GM19025 (cell line): Measurements from ENCODE around the gene FBXW11.
"Not testable (repeated sequence)": the region's sequence is repeated elsewhere in the genome, so short reads cannot be mapped to it uniquely, and the experiment has no call there.

Experiments
- ATAC-seq: cut with Tn5 transposase; IDR thresholded peaks from one replicate; pipeline ENCODE4 v1.9.1; 2021; ENCODE audit warnings: mild to moderate bottlenecking, low read depth, moderate library complexity; ENCODE audit not compliant: unreplicated experiment

Gene FBXW11

DNA sequence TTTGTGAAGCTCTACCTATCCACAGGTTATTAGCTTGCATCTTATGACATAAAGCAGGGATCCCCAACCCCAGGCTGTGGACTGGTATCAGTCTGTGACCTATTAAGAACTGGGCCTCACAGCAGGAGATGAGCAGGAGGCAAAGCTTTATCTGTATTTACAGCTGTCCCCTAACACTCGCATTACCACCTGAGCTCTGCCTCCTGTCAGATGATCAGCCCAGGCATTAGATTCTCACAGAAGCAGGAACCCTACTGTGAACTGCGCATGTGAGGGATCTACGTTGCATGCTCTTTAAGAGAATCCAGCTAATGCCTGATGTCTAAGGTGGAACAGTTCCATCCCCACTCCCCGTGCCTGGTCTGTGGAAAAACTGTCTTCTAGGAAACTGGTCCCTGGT is 19.7 kb downstream of the FBXW11 start:
- ATAC-seq = no peak

DNA sequence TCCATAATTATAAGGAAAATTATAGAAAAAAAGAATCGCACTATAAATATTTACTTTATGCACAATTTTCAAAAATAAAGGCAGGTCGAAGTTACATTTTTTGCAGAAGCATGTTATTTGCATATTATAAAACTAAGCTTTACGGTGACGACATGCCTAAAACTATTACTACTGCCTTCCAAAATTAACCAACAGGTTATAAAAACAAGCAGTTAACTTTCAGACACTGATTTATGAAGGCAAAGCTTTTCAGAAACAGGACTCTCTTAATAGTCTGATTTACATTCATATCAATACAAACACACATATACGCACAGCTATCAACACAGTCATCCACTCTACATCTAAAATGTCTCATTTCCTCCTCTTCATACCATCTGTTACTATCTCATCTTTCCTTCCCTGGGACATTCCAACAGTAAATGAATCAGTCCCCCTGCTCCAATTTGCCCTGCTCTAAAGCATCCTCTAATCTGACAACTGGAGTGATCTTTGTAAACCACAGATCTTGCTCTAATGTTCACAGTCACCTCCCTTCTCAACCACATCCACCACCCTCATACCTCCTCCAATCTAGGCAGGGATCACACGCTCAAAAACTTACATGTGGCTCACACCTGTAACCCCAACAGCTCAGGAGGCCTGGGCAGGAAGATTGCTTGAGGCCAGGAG is 21.6 kb downstream of the FBXW11 start:
- ATAC-seq = no peak

DNA sequence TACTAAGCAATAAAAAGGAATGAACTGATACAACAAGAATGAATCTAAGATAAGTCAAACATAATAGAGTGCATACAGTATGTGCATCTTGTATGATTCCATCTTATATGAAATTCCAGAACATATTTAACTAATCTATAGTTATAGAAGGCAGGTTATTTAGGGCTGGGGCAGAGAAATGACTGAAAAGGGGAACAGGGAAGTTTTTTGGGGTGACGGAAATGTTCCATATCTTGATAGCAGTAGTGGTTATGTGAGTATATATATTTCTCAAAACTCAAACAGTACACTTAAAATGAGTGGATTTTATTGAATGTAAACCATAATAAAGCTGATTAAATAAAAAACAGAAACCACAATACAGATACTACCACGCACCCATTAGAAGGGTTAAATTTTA is 24.6 kb downstream of the FBXW11 start:
- ATAC-seq = no peak

DNA sequence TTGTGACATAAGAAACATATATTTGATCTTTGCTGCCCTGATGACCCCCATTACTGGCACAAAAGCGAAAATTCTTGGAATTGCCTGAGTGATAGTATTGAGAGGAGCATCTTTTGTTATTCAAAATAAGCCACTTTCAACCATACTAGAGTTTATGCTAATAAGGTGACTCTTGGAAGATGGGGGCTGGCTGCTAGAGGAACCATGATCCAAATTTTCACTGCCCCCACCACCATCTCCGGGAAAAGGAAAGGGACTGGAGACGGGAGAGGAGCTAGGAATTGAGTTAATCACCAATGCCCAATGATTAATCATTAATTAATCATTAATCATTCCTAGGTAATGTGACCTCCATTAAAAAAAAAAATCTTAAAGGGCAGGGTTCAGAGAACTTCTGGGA is 25.6 kb downstream of the FBXW11 start:
- no peak for ATAC-seq

DNA sequence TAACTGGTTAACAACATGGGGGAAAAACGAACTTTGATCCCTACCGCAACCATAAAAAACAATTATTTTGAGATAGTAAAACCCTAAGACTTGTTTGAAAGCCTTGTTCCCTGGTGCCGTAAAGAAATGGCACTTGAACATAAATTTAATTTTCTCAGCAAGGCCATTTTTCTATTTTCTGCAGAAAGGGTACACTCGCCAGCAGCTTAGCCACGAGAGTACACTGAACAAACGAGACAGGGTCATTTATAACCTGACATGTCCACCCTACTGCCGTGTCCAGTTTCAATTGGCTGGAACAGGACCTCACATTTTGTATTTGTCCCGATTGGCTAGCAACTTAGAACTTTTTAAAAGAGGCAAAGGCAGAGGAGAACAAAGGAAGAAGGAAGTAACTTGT is 26.8 kb downstream of the FBXW11 start:
- no peak for ATAC-seq

DNA sequence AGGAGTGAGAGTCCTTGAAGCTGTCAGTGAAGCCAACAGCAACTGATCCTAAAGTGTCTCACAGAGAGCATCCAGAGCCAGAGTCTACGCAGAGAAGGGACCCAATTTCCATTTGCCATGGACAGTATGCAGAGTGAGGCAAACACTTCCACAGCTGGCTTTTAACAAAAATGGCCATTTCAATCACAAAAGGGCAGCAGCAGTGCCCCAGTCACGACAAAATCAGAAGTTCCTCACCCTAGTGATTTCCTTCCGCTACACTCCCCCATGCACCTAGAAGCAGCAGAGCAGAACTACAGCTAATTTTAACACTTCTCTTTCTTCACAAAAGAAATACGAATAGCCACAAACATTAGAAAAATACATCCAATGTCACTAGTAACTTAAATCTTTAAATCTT is 27.9 kb downstream of the FBXW11 start:
- no peak for ATAC-seq

DNA sequence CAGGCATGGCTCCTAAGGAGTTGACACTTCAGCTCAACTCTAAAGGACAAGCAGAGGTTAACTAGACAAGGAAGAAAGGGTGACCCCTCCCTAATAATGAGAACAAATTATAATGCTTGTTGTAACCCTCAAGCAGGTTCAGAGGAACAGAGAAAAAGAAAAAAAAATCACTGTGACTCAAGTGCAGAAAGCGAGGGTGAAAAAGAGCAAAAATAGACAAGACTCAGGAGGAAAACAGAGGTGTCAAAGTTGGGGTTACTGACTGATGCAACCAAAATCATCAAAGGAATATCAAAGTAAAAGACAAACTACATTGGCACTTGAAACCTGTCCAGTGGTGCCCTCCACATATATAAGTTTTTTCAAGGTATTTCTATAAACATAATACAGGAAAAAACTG is 28.4 kb downstream of the FBXW11 start:
- ATAC-seq = no peak

DNA sequence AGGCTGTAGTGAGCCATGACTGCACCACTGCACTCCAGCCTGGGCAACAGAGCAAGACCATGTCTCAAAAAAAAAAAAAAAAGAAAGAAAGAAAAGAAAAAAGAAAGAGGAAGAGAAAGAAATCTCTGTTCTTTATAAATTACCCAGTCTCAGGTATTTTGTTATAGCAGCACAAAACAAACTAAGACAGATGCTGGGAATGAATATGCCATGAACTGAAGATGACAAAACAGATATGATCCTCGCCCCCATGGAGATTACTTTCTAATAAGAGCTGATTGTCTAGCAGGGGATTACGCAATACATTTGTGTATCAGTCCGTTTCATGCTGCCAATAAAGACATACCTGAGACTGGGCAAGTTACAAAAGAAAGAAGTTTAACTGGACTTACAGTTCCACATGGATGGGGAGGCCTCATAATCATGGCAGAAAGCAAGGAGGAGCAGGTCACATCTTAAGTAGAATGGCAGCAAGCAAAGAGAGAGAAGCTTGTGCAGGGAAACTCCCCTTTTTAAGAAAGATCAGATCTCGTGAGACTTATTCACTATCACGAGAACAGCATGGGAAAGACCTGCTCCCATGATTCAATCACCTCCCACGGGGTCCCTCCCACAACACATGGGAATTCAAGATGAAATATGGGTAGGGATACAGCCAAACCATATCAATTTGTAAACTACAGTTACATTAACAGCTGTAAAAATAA is 29.0 kb downstream of the FBXW11 start:
- not testable (repeated sequence) for ATAC-seq

DNA sequence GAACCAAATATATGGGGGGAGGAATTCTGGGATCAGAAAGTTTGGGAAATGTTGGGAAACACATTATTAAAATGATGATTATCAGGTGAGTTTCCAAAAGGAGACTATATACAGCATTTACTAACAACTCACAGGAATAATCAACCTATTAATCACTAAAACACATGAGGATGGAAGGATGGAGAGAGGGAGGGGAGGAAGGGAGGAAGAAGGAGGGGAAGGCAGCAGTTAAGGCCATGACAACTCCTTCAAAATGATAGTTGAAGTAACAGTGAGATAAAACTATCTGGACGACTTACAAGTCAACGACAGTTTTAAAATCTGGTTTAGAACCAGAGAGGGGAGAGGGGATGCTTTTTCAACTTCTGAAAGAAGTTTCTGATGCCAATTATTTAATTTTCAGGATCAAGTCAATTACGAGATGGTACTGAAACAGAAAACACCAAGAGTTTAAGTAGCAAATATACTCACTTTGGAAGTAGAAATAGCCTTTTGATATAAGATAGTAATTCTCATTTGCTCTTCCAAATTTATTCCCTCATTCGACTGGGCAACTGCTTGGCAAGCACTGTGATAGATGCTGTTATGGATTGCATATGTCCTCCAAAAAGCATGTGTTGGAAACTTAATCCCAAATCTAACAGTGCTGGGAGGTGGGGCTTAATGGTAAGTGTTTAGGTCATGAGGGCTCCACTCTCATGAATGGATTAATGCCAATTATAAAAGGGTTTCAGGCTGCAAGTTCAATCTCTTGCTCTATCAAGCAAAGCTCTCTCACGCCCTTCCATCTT is 30.4 kb downstream of the FBXW11 start:
- ATAC-seq = no peak

DNA sequence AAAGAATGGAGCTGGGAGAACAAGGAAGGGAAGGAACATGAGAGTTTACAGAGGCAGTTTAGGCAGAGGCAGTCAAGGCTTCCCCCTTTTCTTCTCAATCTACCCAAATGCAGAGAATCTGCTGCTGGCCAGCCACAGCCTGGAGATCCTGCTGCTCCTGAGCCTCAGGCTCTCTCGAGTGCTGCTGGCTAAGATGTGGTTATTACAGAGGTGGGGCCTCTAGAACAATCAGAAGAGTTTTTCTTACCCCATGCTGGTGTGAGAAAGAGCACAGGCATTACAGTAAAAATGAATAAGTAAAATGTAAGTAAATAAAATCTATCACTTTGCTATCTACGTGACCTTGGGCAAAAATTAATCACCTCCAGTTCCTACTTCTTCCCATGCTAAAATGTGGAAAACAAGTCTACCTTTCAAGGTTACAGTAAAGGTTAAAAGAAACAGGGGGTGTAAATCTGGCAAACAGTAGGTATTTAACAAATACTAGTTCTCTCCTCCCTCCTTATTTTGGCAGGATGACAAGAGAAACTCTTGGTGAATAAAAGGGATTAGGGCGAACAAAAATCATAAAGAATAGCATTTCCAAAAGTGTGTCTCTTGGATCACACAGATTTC is 31.1 kb downstream of the FBXW11 start:
- no peak for ATAC-seq

DNA sequence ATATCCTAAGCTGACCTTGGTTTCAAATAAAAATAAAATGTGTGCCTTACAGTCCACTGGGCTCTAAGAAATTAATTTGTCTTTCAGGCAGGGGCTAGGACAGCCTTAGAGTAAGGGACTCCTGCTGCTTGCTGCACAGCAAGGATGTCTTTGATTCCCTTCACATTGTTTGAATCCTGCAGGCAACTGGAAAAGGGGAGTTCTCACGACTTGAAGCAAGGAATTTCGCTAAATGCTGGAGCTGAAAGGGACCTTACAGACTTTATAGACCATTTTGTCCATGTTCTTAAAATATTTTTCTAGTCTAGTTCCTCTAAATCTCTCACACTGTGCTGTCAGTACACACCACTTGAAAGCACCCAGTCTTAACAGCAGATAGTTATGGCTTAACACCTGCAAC is 35.6 kb downstream of the FBXW11 start:
- no peak for ATAC-seq

DNA sequence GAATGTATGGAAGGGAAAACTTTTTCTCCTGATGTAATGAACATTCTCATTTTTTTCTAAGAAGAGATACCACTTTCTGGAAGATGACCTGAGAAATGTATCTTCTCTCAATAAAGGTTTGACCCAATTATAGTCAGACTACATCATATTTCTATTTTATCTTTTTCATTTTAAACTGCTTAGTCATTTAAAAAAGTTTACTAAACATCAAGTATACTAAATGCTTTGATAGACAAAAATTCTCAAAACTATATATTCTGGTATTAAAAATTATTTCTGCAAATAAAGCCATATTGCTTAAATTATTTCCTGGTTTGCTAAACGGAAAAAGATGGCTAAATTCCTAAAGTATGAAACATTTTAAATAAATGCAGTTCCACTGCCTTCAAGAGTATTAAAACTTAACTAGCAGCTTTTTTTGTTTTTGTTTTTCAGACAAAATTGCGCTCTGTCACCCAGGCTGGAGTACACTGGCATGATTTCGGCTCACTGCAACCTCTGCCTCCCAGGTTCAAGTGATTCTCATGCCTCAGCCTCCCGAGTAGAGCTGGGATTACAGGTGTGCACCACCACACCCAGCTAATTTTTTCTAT is 37.1 kb downstream of the FBXW11 start:
- ATAC-seq = no peak

DNA sequence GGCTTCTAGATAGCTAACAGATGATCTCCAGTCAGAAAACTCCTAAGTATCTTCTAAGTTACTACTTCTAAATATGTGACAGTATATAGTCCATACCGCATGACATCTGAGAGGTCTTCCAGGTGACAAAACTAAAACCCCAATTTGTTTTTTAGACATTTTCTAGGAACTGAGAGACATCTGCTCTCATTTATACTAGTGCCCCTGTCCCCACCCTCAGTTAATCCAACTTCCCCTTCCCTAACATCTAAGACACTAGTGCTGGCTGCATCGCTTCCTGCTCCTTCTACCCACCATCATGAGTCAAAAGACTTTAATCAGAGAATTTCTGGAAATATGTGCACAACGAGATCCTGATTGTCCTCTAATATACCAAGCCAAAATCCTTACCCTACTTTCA is 37.9 kb downstream of the FBXW11 start:
- no peak for ATAC-seq

DNA sequence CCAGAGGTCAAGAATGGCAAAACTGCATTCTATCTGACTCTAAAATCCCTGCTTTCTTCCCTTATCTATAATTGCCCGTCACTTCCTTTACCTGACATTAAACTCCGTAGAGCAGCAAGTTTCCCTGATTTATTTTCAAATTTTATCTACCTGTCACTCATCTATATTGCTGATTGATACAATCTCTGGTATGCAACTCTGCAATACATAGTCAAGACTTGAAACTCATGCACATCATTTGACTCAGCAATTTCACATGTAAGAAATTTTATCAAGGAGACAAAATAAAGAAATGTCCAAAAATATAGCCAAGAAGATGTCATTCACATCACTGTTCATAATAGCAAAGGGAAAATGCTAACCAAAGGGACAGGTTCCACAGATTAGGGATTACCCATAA is 39.5 kb downstream of the FBXW11 start:
- no peak for ATAC-seq

DNA sequence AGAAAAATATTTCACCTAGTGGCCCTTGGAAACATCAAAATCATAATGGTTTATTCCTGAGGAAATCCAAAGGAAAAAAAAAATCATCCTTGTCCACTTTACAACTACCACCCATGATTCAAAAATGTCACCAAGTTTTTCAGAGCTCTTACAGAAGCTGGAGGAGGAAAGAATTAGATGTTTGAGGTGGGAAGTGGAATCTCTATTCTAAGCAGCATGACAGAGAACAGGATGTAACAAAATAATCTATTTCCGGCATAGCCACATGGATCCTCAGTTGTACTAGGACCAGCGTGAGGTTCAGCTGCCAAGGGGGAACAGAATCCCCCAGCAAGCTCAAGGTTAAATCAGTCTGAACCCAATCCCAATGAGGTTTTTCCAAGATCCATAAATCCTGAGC is 40.2 kb downstream of the FBXW11 start:
- no peak for ATAC-seq

DNA sequence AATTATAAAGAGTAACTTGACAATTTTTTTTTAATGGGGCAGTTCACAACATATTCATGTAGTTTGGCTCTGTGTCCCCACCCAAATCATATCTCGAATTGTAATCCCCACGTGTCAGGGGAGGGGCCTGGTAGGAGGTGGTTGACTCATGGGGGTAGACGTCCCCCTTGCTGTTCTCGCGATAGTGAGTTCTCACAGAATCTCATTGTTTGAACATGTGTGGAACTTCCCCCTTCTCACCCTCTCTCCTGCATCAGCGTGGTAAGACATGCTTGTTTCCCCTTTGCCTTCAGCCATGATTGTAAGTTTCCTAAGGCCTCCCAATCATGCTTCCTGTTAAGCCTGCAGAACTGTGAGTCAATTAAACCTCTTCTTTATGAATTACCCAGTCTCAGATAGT is 40.7 kb downstream of the FBXW11 start:
- ATAC-seq = no peak

DNA sequence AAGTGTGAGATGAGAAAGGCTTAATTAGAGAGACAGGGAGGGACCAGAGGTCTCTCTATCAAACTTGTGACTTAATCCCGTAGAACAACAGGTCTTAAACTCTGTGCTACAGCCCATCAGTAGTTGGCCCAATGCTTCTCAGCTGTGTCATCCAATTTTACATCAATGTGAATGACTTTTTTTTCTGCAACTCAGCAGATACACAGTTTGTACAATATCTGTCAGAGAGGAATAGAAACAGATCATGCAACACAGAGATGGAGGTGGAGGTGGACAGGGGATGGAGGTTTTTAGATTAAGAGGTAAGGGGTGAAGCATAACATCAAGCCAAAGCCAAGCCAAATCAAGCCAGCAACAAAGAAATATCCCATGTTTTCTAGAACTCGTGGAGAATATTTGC is 43.0 kb downstream of the FBXW11 start:
- ATAC-seq = no peak

DNA sequence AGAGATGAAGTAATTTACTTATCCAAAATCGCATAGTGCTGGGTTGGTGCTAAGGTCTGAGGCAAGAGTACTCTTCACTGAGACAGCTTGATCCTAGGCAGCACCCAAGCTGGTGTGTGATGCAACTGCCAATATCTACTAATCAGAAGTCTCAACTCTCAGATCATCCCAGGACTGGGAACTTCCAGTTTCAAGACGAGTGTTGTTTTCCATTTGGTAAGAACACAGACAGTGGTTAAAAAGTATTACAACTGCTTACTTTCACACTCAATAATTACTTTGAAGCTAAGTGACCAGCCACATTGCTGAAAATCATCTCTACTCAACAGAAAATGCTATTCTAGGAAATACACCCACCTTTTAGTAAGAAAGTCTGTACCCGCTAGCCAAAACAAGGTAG is 45.3 kb downstream of the FBXW11 start:
- ATAC-seq = peak; percentile 48

DNA sequence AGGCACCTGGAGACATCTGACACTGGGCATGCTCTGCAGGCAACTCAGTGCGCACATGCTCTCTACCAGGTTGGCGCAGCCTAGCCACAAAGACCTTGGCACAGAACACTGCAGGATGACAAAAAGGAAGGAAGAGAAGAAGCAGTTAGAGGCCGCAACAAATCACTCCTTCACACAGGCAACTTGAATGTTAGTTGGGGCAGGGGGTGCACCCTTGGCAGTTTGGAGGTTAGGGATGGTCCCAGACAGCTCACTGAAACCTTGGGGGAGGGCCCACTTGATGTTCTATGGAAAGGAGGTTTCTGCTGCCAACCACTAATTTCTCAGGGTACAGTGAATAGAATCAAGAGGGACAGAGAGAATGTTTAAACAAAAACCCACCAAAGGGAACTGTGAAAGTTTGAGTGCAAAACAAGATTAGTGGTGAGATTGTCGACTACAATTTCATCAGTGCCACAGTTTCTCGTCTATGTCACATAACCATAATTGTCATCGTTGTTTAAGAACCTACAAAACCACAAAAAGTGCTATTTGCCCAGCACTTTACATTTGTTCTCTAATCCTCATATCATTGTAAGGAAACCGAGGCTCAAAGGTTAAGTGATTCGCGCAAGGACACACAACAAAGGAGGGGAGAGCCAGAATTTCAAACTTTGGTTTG is 48.7 kb downstream of the FBXW11 start:
- peak; percentile 49 for ATAC-seq

DNA sequence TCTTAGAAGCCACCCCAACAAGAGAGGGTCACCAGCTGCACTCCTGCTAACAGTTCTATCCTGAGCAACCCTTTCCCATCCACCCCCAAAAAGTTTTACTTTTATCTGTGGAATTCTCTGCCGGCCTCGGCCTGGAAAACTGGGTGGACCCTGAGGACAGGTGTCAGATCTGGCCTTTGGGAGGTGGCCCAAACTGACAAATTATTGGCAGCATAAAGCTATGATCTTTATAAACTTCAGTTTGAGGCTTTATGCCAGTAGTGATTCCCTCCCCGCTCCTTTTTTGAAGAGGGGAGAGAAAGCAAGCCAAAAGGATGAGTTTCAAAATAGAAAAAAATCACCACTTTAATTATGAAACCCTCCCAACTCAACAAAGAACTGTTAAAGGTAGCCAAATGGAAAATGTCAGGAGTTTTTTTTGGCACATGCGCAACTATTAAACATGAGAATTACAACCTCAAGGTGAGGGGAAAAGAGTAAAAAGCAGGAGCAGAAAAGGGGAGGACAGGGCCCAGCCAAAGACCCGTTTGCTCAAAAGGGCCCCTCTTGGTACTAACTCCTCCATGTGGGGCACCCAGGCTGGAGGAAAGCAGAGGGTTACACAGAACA is 49.4 kb downstream of the FBXW11 start:
- ATAC-seq = no peak
